Prostate gland (tissue), 2 donors: ENCODE measurements around the gene LIMCH1.

Experiments
- POLR2A ChIP-seq: fragments of 450-650 bp; IDR thresholded peaks from one replicate; pipeline ENCODE4 v1.6.1; 2016; ENCODE audit warnings: antibody characterized with exemption, mild to moderate bottlenecking
- TF ChIP-seq, protein P1 (sequence below), 4 experiments: fragments of 200-600 bp in 2 of 4; fragments of 450-650 bp in 2 of 4; sonication (generic) in 2 of 4; IDR thresholded peaks; 1 replicate in 3 of 4; 2 replicates in 1 of 4; pipeline ENCODE4 v1.5.1; 2016 to 2019; ENCODE audit warnings: antibody characterized with exemption in 4 of 4, mild to moderate bottlenecking in 2 of 4, moderate library complexity in 2 of 4

GRCh38 chr4:41696131-41696530, 158.2 kb downstream of the LIMCH1 start:
- no peak for TF ChIP-seq POLR2A
- TF ChIP-seq, protein P1, sequence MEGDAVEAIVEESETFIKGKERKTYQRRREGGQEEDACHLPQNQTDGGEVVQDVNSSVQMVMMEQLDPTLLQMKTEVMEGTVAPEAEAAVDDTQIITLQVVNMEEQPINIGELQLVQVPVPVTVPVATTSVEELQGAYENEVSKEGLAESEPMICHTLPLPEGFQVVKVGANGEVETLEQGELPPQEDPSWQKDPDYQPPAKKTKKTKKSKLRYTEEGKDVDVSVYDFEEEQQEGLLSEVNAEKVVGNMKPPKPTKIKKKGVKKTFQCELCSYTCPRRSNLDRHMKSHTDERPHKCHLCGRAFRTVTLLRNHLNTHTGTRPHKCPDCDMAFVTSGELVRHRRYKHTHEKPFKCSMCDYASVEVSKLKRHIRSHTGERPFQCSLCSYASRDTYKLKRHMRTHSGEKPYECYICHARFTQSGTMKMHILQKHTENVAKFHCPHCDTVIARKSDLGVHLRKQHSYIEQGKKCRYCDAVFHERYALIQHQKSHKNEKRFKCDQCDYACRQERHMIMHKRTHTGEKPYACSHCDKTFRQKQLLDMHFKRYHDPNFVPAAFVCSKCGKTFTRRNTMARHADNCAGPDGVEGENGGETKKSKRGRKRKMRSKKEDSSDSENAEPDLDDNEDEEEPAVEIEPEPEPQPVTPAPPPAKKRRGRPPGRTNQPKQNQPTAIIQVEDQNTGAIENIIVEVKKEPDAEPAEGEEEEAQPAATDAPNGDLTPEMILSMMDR (IDR thresholded peaks at IDR 0.05): no peak
